Esophagus muscularis mucosa (tissue), 4 donors: Measurements from ENCODE around the gene LIFR. TPM values are rescaled to one million over a fixed set of nuclear protein-coding genes. Genes with fewer than 3 reads are reported as not detected.

Experiments
- DNase-seq: peaks from one replicate; pipeline ENCODE4 v3.0.0-alpha.2; 2017; ENCODE audit errors: extremely low spot score
- H3K27ac ChIP-seq, 4 donors: fragments of 200-600 bp; sonication (generic); replicated peaks in 1 of 4; 1 replicate in 3 of 4; 2 replicates in 1 of 4; pipeline ENCODE4 v1.5.1; 2016 to 2019; ENCODE audit warnings: mild to moderate bottlenecking in 1 of 4
- H3K27me3 ChIP-seq, 4 donors: fragments of 200-600 bp; sonication (generic); one replicate each; pipeline versions ENCODE4 v1.5.1 to v1.6.0; 2016 to 2019
- H3K36me3 ChIP-seq, 4 donors: fragments of 200-600 bp; sonication (generic); one replicate each; pipeline ENCODE4 v1.5.1; 2016 to 2019
- H3K4me1 ChIP-seq, 4 donors: fragments of 200-600 bp; sonication (generic); one replicate each; pipeline ENCODE4 v1.5.1; 2016 to 2019
- H3K4me3 ChIP-seq, 4 donors: fragments of 200-600 bp; sonication (generic); 1 replicate in 2 of 4; 2 replicates in 2 of 4; pipeline ENCODE4 v1.5.1; 2016 to 2019; ENCODE audit warnings: mild to moderate bottlenecking in 4 of 4, moderate library complexity in 1 of 4
- H3K9me3 ChIP-seq, 4 donors: fragments of 200-600 bp; sonication (generic); 1 replicate in 3 of 4; 2 replicates in 1 of 4; pipeline ENCODE4 v1.5.1; 2016 to 2019
- EP300 ChIP-seq: sonication (generic); formaldehyde crosslinking; IDR thresholded peaks from one replicate; pipeline ENCODE4 v1.6.1; 2017; ENCODE audit warnings: antibody characterized with exemption
- POLR2A ChIP-seq: fragments of 450-650 bp; IDR thresholded peaks from one replicate; pipeline ENCODE4 v1.6.1; 2017; ENCODE audit warnings: antibody characterized with exemption, moderate library complexity, mild to moderate bottlenecking, low read depth
- POLR2AphosphoS5 ChIP-seq, 2 donors: sonication (generic); formaldehyde crosslinking; IDR thresholded peaks; one replicate each; pipeline ENCODE4 v1.6.1; 2017; ENCODE audit warnings: antibody characterized with exemption in 2 of 2
- WGBS: methylation state at CpG from one replicate; pipeline ENCODE4 v1.1.5; 2018; 5-methylcytosine and 5-hydroxymethylcytosine counted together
- intact Hi-C: fragments of 100-400 bp; cut with DNase I; formaldehyde crosslinking; loops from one replicate; pipeline ENCODE4 v1.15.1; 2023
- total RNA-seq, 4 donors: library from RNA; depleted of rRNA; stranded (reverse); fragments of >200 nt; gene quantifications; one replicate each; pipeline versions ENCODE4 v1.1.0 to v1.2.1, GENCODE V29; 2016
- TF ChIP-seq, protein P1 (sequence below), 3 experiments: fragments of 200-600 bp in 2 of 3; fragments of 450-650 bp in 1 of 3; sonication (generic) in 2 of 3; IDR thresholded peaks; one replicate each; pipeline ENCODE4 v1.5.1; 2017 to 2019; ENCODE audit warnings: antibody characterized with exemption in 3 of 3, mild to moderate bottlenecking in 2 of 3, moderate library complexity in 1 of 3

LIFR gene
- total RNA-seq, 4 donors from 2014 or later = 72.3 to 102 (median 90.1) TPM

DNA sequence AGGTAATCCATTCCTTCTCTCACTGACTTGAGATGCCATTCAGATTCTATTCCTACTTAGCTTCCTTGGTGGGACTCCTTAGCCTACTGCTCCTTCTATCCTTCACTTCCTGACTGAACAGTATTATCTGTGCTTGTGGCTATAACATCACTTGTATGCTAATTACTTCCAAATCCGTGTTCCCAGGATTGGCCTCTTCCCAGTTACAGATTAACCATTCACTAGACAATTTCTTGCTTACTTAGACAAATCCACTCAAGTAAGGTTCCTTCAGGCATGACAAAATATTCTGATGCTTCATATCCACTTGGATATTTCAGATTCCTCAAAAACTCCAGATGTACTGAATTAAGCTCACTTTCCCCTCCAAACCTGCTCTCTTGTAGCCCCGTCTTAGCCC lies 18.3 kb downstream of the LIFR start:
- TF ChIP-seq POLR2AphosphoS5 (IDR thresholded peaks at IDR 0.05) = no peak
- TF ChIP-seq POLR2A = no peak
- no peak for TF ChIP-seq EP300
- TF ChIP-seq, protein P1, sequence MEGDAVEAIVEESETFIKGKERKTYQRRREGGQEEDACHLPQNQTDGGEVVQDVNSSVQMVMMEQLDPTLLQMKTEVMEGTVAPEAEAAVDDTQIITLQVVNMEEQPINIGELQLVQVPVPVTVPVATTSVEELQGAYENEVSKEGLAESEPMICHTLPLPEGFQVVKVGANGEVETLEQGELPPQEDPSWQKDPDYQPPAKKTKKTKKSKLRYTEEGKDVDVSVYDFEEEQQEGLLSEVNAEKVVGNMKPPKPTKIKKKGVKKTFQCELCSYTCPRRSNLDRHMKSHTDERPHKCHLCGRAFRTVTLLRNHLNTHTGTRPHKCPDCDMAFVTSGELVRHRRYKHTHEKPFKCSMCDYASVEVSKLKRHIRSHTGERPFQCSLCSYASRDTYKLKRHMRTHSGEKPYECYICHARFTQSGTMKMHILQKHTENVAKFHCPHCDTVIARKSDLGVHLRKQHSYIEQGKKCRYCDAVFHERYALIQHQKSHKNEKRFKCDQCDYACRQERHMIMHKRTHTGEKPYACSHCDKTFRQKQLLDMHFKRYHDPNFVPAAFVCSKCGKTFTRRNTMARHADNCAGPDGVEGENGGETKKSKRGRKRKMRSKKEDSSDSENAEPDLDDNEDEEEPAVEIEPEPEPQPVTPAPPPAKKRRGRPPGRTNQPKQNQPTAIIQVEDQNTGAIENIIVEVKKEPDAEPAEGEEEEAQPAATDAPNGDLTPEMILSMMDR (IDR thresholded peaks at IDR 0.05) = no peak
- WGBS = 58% methylated on average over 2 of the region's 2 CpGs
- H3K27ac ChIP-seq = no peak overlapping the region
- H3K4me3 ChIP-seq = no peak overlapping the region
- intact Hi-C loops = no loop called here
- H3K36me3 ChIP-seq = no peaks in the 10 kb centered on the region
- H3K9me3 ChIP-seq = no peaks in the 10 kb centered on the region
- H3K4me1 ChIP-seq = peaks cover 39 to 74% (median 56%) of the 10 kb centered on the region in 4 donors
- H3K27me3 ChIP-seq = no peaks in the 10 kb centered on the region
- no peak for DNase-seq

DNA sequence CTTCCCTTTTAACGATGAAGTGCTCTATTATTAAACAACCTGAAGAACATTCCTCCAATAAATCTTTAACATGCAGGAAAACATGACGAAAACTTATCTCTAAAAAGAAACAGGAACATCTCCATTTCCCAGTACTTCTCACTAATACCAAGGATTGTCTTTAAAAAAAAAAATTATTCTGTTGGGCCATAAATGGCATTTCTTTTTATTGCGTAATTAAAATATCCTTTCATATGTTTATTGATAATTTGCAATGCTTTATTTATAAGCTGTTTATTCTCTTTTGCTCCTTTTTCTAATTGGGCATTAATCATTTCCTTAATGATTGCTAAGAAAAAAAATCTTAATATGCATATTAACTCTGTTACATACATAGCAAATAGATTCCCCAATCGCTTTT lies 18.9 kb downstream of the LIFR start:
- no peak for TF ChIP-seq EP300
- TF ChIP-seq POLR2A = no peak
- no peak for TF ChIP-seq POLR2AphosphoS5 (IDR thresholded peaks at IDR 0.05)
- TF ChIP-seq, protein P1 (IDR thresholded peaks at IDR 0.05) = no peak
- Histone ChIP-seq H3K27me3 (no peaks in the 10 kb centered on the region), H3K36me3 (no peaks in the 10 kb centered on the region), H3K4me3 (no peak overlapping the region), H3K4me1 (peaks cover 39 to 80% (median 57%) of the 10 kb centered on the region in 4 donors), H3K27ac (no peak overlapping the region), H3K9me3 (no peaks in the 10 kb centered on the region)
- DNase-seq = no peak
- intact Hi-C loops = no loop called here
- WGBS = 88% methylated on average over 4 of the region's 4 CpGs

DNA sequence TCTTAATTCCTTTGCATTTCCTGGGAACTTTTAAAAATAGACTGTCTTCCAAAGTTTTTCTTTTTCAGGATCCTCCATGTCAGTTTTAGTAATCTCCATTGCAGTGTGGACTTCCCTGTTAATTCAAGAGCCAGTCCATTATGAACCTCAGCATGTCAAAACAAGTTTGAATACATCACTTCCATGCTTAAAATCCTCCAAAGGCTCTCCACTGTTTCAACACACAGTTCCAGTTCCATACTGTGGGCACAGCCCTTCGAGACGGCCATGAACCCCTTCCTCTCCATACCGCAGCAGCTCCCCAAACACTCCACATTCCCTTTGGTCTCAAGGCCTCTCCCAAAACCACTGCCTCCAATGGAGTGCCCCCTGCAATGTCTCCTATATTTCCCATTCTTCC lies 19.5 kb downstream of the LIFR start:
- TF ChIP-seq, protein P1 (IDR thresholded peaks at IDR 0.05) = no peak
- TF ChIP-seq POLR2A (no peak), POLR2AphosphoS5 (IDR thresholded peaks at IDR 0.05) (no peak), EP300 (no peak)
- intact Hi-C loops = no loop called here
- no peaks in the 10 kb centered on the region for H3K27me3 ChIP-seq
- H3K9me3 ChIP-seq = no peaks in the 10 kb centered on the region
- H3K4me1 ChIP-seq = peaks cover 39 to 82% (median 54%) of the 10 kb centered on the region in 4 donors
- DNase-seq = no peak
- no peaks in the 10 kb centered on the region for H3K36me3 ChIP-seq
- no peak overlapping the region for H3K4me3 ChIP-seq
- 87% methylated on average over 3 of the region's 3 CpGs for WGBS
- no peak overlapping the region for H3K27ac ChIP-seq

DNA sequence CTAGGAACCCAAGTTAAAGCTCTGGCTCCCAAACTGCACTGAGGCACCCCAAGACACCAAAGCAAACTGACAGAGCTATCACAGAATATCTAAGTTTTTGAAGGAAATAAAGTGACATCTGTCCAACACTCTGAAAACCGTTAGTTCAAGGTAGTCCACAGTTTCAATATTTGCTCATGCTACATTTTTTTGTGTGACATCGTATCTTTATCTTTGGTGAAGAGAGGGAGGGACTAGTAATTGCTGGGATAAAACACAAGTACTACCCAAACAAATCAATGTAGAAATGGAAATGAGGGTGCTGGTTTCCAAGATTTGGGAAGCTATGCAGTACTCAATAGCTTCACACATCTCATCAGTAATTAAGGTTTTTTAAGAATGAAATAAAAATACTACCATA lies 20.6 kb downstream of the LIFR start:
- H3K27me3 ChIP-seq = no peaks in the 10 kb centered on the region
- intact Hi-C loops = no loop called here
- H3K9me3 ChIP-seq = no peaks in the 10 kb centered on the region
- no peak overlapping the region for H3K27ac ChIP-seq
- DNase-seq = no peak
- no peak for TF ChIP-seq POLR2A
- TF ChIP-seq EP300 = no peak
- TF ChIP-seq POLR2AphosphoS5 (IDR thresholded peaks at IDR 0.05) = no peak
- TF ChIP-seq, protein P1 (IDR thresholded peaks at IDR 0.05) = no peak
- 95% methylated on average over 2 of the region's 2 CpGs for WGBS
- no peaks in the 10 kb centered on the region for H3K36me3 ChIP-seq
- H3K4me3 ChIP-seq = no peak overlapping the region
- peaks cover 32 to 72% (median 48%) of the 10 kb centered on the region in 4 donors for H3K4me1 ChIP-seq

DNA sequence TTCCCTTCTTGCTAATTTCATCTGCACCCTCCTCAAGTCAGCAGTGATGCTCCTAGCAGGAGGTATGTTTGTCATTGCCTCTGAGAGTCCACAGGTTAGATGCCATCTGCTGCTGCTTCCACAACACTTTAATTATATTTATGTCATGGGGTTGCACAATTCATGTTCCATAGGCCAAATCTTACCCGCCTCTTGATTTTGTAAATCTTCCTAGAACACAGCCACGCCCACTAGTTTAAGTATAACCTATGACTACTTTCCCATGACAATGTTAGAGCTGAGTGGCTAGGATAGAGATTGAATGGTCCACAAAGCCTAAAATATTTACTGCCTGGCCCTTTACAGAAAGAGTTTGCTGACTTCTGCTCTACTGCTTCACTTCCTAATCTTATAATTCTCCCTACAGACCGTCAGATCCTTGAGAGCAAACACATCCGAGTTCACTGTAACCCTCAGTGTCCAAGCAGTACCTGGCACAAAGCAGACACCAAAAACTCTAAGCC lies 21.1 kb downstream of the LIFR start:
- no peaks in the 10 kb centered on the region for H3K27me3 ChIP-seq
- no peaks in the 10 kb centered on the region for H3K9me3 ChIP-seq
- intact Hi-C loops = no loop called here
- H3K36me3 ChIP-seq = no peaks in the 10 kb centered on the region
- DNase-seq = no peak
- H3K4me1 ChIP-seq = peaks cover 31 to 69% (median 45%) of the 10 kb centered on the region in 4 donors
- H3K4me3 ChIP-seq = no peak overlapping the region
- WGBS = 86% methylated on average over 4 of the region's 4 CpGs
- TF ChIP-seq POLR2AphosphoS5 (IDR thresholded peaks at IDR 0.05) = no peak
- TF ChIP-seq, protein P1 (IDR thresholded peaks at IDR 0.05) = no peak
- TF ChIP-seq EP300 = no peak
- no peak for TF ChIP-seq POLR2A
- H3K27ac ChIP-seq = no peak overlapping the region
